Activated CD8-positive, alpha-beta memory T cell treated with anti-CD3 and anti-CD28 coated beads, Interleukin-2, amount 50 U/mL, for 48 hours (primary cell): Measurements from ENCODE around the gene USP10.

ENCODE experiments used
- DNase-seq: peaks from one replicate; pipeline ENCODE4 v3.0.0-alpha.2; 2020

The USP10 gene

GRCh38 chr16:84699712-84700445 lies at the start of gene USP10:
TSS of gene USP10 (plus strand) at chr16:84700000. CDS start at chr16:84700091, 91 bp downstream.
- peak; percentile 93 for DNase-seq

GRCh38 chr16:84650062-84650991 lies 49.5 kb upstream of the USP10 start:
- no peak for DNase-seq

GRCh38 chr16:84652566-84652965 lies 47.2 kb upstream of the USP10 start:
- no peak for DNase-seq

- no peak for DNase-seq
Observed at GRCh38 chr16:84654238-84654637, 45.6 kb upstream of the USP10 start.

- no peak for DNase-seq
Observed at GRCh38 chr16:84654998-84655397, 44.8 kb upstream of the USP10 start.

GRCh38 chr16:84656649-84657048 lies 43.2 kb upstream of the USP10 start:
- no peak for DNase-seq

GRCh38 chr16:84657229-84657837 lies 42.5 kb upstream of the USP10 start:
- DNase-seq = no peak

GRCh38 chr16:84658690-84659089 lies 41.1 kb upstream of the USP10 start:
- DNase-seq = no peak

GRCh38 chr16:84659656-84660300 lies 40.0 kb upstream of the USP10 start:
- DNase-seq = no peak

GRCh38 chr16:84660973-84661372 lies 38.8 kb upstream of the USP10 start:
- DNase-seq = no peak

- DNase-seq = no peak
Observed at GRCh38 chr16:84661418-84662060, 38.3 kb upstream of the USP10 start.

GRCh38 chr16:84662471-84662870 lies 37.3 kb upstream of the USP10 start:
- DNase-seq = no peak

GRCh38 chr16:84663433-84664101 lies 36.2 kb upstream of the USP10 start:
- DNase-seq = no peak

GRCh38 chr16:84665359-84665758 lies 34.4 kb upstream of the USP10 start:
- DNase-seq = no peak

GRCh38 chr16:84665843-84666242 lies 34.0 kb upstream of the USP10 start:
- DNase-seq = no peak

- no peak for DNase-seq
Observed at GRCh38 chr16:84667600-84668309, 32.0 kb upstream of the USP10 start.

GRCh38 chr16:84670063-84670462 lies 29.7 kb upstream of the USP10 start:
- no peak for DNase-seq

- peak; percentile 97 for DNase-seq
Observed at GRCh38 chr16:84672276-84673202, 27.3 kb upstream of the USP10 start.

GRCh38 chr16:84673203-84673535 lies 26.6 kb upstream of the USP10 start:
- no peak for DNase-seq

- DNase-seq = no peak
Observed at GRCh38 chr16:84673561-84673960, 26.2 kb upstream of the USP10 start.
